ENCODE measurements around the gene AP5S1. TPM values are rescaled to one million over a fixed set of nuclear protein-coding genes. Genes with fewer than 3 reads are reported as not detected.

Gene AP5S1
- total RNA-seq, 1 experiment from 2014 or later, result 2.8 TPM

DNA sequence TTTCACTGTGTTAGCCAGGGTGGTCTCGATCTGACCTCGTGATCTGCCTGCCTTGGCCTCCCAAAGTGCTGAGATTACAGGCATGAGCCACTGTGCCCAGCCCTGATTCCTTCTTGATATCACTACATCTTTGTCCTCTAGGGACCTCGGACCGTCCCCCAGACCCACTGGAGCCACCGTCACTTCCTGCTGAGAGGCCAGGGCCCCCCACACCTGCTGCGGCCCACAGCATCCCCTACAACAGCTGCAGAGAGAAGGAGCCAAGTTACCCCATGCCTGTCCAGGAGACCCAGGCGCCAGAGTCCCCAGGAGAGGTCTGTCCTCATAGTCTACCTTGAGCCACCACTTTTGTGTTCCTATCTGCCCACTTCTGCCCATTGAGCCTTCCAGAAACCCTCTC lies 40.8 kb downstream of the AP5S1 start (continued):
- TF ChIP-seq ZSCAN18 (CRISPR knock-in tag; IDR thresholded peaks at IDR 0.05) (no peak), RORB (CRISPR knock-in tag; IDR thresholded peaks at IDR 0.05) (no peak), HMGA2 (CRISPR knock-in tag; IDR thresholded peaks at IDR 0.05) (no peak), NFE2L1 (CRISPR knock-in tag; IDR thresholded peaks at IDR 0.05) (no peak), CBFB (CRISPR knock-in tag; IDR thresholded peaks at IDR 0.05; ENCODE audit: low read depth) (no peak), JUN (CRISPR knock-in tag; IDR thresholded peaks at IDR 0.05) (no peak), TEAD1 (CRISPR knock-in tag; IDR thresholded peaks at IDR 0.05) (no peak), CREM (CRISPR knock-in tag; IDR thresholded peaks at IDR 0.05) (no peak), SMAD4 (CRISPR knock-in tag; IDR thresholded peaks at IDR 0.05) (no peak), ESRRA (CRISPR knock-in tag; IDR thresholded peaks at IDR 0.05; ENCODE audit: borderline replicate concordance) (no peak)
- TF ChIP-seq, protein P1, sequence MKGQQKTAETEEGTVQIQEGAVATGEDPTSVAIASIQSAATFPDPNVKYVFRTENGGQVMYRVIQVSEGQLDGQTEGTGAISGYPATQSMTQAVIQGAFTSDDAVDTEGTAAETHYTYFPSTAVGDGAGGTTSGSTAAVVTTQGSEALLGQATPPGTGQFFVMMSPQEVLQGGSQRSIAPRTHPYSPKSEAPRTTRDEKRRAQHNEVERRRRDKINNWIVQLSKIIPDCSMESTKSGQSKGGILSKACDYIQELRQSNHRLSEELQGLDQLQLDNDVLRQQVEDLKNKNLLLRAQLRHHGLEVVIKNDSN (CRISPR knock-in tag; IDR thresholded peaks at IDR 0.05), result no peak
- TF ChIP-seq, protein P2, sequence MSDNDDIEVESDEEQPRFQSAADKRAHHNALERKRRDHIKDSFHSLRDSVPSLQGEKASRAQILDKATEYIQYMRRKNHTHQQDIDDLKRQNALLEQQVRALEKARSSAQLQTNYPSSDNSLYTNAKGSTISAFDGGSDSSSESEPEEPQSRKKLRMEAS (CRISPR knock-in tag; IDR thresholded peaks at IDR 0.05), result no peak
- TF ChIP-seq, protein P3, sequence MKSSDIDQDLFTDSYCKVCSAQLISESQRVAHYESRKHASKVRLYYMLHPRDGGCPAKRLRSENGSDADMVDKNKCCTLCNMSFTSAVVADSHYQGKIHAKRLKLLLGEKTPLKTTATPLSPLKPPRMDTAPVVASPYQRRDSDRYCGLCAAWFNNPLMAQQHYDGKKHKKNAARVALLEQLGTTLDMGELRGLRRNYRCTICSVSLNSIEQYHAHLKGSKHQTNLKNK (CRISPR knock-in tag; IDR thresholded peaks at IDR 0.05), result no peak

DNA sequence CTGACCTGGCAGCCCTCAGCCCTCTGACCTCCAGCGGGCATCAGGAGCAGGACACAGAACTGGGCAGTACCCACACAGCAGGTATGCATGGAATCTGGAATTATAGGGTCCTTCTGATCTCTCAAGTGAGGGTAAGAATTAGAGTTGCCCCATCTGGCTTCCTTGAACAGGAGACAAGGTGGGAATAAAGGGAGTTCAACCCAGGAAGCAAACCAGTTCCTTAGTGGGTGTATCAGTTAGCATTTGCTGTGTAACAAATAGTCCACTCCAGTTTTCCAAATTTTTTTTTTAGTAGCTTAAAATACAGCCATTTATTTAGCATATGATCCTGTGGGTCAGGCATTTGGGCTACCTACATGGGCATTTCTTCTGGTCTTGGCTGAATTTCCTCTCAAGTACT lies 42.0 kb downstream of the AP5S1 start:
- no peak for DNase-seq (ENCODE audit: low spot score)
- no peaks in the 10 kb centered on the region for H3K4me1 Mint-ChIP-seq
- no peaks in the 10 kb centered on the region for H3K27me3 Mint-ChIP-seq (ENCODE audit: low read depth)
- no peak for ATAC-seq
- ChIA-PET POLR2A (no interaction called here), CTCF (no interaction called here)
- peaks cover 5% of the 10 kb centered on the region for H3K9me3 Mint-ChIP-seq
- no peak overlapping the region for H3K27ac Mint-ChIP-seq
- no peak overlapping the region for H3K4me3 Mint-ChIP-seq
- peaks cover 47% of the 10 kb centered on the region for H3K36me3 Mint-ChIP-seq
- TF ChIP-seq ZNF138 (CRISPR knock-in tag; conservative IDR thresholded peaks at IDR 0.05) (no peak), SMAD4 (CRISPR knock-in tag; IDR thresholded peaks at IDR 0.05) (no peak), MXD4 (CRISPR knock-in tag; IDR thresholded peaks at IDR 0.05; ENCODE audit: borderline replicate concordance) (no peak), CREM (CRISPR knock-in tag; IDR thresholded peaks at IDR 0.05) (no peak)
- TF ChIP-seq, protein P4, sequence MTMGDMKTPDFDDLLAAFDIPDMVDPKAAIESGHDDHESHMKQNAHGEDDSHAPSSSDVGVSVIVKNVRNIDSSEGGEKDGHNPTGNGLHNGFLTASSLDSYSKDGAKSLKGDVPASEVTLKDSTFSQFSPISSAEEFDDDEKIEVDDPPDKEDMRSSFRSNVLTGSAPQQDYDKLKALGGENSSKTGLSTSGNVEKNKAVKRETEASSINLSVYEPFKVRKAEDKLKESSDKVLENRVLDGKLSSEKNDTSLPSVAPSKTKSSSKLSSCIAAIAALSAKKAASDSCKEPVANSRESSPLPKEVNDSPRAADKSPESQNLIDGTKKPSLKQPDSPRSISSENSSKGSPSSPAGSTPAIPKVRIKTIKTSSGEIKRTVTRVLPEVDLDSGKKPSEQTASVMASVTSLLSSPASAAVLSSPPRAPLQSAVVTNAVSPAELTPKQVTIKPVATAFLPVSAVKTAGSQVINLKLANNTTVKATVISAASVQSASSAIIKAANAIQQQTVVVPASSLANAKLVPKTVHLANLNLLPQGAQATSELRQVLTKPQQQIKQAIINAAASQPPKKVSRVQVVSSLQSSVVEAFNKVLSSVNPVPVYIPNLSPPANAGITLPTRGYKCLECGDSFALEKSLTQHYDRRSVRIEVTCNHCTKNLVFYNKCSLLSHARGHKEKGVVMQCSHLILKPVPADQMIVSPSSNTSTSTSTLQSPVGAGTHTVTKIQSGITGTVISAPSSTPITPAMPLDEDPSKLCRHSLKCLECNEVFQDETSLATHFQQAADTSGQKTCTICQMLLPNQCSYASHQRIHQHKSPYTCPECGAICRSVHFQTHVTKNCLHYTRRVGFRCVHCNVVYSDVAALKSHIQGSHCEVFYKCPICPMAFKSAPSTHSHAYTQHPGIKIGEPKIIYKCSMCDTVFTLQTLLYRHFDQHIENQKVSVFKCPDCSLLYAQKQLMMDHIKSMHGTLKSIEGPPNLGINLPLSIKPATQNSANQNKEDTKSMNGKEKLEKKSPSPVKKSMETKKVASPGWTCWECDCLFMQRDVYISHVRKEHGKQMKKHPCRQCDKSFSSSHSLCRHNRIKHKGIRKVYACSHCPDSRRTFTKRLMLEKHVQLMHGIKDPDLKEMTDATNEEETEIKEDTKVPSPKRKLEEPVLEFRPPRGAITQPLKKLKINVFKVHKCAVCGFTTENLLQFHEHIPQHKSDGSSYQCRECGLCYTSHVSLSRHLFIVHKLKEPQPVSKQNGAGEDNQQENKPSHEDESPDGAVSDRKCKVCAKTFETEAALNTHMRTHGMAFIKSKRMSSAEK (CRISPR knock-in tag; IDR thresholded peaks at IDR 0.05; ENCODE audit: borderline replicate concordance), result no peak
- TF ChIP-seq, protein P5, sequence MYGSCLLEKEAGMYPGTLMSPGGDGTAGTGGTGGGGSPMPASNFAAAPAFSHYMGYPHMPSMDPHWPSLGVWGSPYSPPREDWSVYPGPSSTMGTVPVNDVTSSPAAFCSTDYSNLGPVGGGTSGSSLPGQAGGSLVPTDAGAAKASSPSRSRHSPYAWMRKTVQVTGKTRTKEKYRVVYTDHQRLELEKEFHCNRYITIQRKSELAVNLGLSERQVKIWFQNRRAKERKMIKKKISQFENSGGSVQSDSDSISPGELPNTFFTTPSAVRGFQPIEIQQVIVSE (CRISPR knock-in tag; IDR thresholded peaks at IDR 0.05; ENCODE audit: borderline replicate concordance), result no peak
- TF ChIP-seq, protein P6, sequence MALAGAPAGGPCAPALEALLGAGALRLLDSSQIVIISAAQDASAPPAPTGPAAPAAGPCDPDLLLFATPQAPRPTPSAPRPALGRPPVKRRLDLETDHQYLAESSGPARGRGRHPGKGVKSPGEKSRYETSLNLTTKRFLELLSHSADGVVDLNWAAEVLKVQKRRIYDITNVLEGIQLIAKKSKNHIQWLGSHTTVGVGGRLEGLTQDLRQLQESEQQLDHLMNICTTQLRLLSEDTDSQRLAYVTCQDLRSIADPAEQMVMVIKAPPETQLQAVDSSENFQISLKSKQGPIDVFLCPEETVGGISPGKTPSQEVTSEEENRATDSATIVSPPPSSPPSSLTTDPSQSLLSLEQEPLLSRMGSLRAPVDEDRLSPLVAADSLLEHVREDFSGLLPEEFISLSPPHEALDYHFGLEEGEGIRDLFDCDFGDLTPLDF (CRISPR knock-in tag; IDR thresholded peaks at IDR 0.05), result no peak

Data from WTC11 (cell line).